Measurements from ENCODE around the gene C16orf96. TPM values are rescaled to one million over a fixed set of nuclear protein-coding genes. Genes with fewer than 3 reads are reported as not detected.
A peak's percentile ranks its signal among the peaks of the same experiment; 100 is the strongest.

C16orf96 gene
- total and polyA plus RNA-seq, 5 donors from 2014 or later = 0.17 TPM; not detected in 4

DNA sequence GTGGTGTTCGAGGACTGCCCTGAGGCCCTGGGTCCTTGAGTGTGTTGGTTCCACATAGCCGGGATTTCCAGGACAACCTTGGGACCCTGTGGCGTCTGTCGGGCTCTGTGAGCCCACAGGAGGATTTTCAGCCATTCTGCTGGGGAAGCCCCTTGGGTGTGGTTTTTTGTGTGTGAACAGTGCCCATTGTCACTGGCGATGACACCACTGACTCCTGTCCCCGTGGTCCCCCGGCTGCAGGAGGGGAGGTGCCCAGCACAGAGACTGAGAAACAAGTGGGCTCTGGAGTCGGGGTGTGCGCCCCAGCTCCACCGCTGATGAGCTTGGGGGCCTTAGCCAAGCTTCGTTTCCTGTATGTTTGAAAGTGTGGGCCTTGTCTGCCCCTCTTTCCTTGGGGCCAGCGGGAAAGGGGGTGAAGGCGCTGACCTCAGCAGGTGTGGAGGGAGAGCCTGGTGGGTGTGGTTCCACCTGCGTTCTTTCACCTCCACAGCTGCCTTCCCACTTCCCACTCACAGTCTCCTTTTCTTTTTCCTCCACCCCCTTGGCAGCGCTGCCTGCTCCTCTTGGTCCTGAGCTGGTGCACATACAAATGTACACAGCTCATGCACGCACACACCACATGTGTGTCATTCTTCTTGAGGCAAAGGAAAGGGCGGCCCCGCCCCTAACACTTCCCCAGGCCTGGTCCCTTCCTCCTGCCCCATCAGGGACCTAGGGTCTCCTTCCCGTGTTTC is 84.6 kb downstream of the C16orf96 start:
- ATAC-seq (ENCODE audit: low read depth in 2 of 2) (no peak), DNase-seq (no peak)
- Mint-ChIP-seq H3K9me3 (no peaks in the 10 kb centered on the region), H3K27ac (peak overlapping the region; percentile 3 to 78 (median 34)), H3K4me1 (peaks cover 0 to 43% (median 8%) of the 10 kb centered on the region in 4 donors), H3K27me3 (no peaks in the 10 kb centered on the region), H3K4me3 (no peak overlapping the region), H3K36me3 (peaks cover 4% of the 10 kb centered on the region)
- Histone ChIP-seq H3K9me3 (ENCODE audit: control insufficient read depth in 2 of 2, low read length in 2 of 2) (no peaks in the 10 kb centered on the region), H3K4me1 (ENCODE audit: control insufficient read depth, insufficient read depth, low read length, poor library complexity, severe bottlenecking) (peaks cover 3% of the 10 kb centered on the region), H3K27me3 (ENCODE audit: control insufficient read depth, insufficient read depth, low read length) (no peaks in the 10 kb centered on the region), H3K36me3 (ENCODE audit: control insufficient read depth, insufficient read depth, low read length) (peaks cover 3% of the 10 kb centered on the region), H3K27ac (ENCODE audit: insufficient read depth, low read length, poor library complexity, severe bottlenecking) (no peak overlapping the region), H3K4me3 (ENCODE audit: low read depth, low read length) (no peak overlapping the region)

DNA sequence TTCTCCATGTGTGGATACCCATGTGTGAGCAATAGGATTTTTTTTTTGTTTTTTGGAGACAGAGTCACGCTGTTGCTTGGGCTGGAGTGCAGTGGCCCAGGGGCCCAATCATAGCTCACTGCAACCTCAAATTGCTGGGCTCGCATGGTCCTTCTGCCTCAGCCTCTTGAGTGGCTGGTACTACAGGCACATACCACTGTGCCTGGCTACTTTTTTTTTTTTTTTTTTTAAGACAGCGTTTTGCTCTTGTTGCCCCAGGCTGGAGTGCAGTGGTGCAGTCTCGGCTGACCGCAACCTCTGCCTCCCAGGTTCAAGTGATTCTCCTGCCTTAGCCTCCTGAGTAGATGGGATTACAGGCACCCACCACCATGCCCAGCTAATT is 85.2 kb downstream of the C16orf96 start:
- Histone ChIP-seq H3K4me3 (ENCODE audit: low read depth, low read length) (no peak overlapping the region), H3K27me3 (ENCODE audit: control insufficient read depth, insufficient read depth, low read length) (no peaks in the 10 kb centered on the region), H3K36me3 (ENCODE audit: control insufficient read depth, insufficient read depth, low read length) (peaks cover 3% of the 10 kb centered on the region), H3K4me1 (ENCODE audit: control insufficient read depth, insufficient read depth, low read length, poor library complexity, severe bottlenecking) (peaks cover 3% of the 10 kb centered on the region), H3K27ac (ENCODE audit: insufficient read depth, low read length, poor library complexity, severe bottlenecking) (no peak overlapping the region), H3K9me3 (ENCODE audit: control insufficient read depth in 2 of 2, low read length in 2 of 2) (no peaks in the 10 kb centered on the region)
- Mint-ChIP-seq H3K27me3 (no peaks in the 10 kb centered on the region), H3K4me3 (no peak overlapping the region), H3K36me3 (peaks cover 4% of the 10 kb centered on the region), H3K9me3 (no peaks in the 10 kb centered on the region), H3K27ac (peak overlapping the region in 2 of 3 donors; percentile 3 to 78), H3K4me1 (peaks cover 0 to 44% (median 7%) of the 10 kb centered on the region in 4 donors)
- DNase-seq = no peak
- no peak for ATAC-seq (ENCODE audit: low read depth in 2 of 2)

DNA sequence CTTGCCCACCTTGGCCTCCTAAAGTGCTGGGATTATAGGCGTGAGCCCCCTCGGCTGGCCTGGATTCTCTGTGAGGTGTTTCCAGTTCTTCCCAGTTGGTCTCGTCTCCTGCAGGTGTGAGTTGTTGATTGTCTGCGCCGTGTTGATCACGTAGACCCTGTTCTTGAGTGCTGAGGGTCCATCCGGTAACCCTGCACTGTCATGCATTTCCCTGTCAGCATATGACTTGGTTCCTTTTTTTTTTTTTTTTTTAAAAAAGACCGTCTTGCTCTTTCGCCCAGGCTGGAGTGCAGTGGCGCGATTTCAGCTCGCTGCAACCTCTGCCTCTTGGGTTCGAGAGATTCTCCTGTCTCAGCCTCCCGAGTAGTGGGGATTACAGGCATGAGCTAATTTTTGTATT is 85.8 kb downstream of the C16orf96 start:
- H3K27me3 Mint-ChIP-seq = no peaks in the 10 kb centered on the region

DNA sequence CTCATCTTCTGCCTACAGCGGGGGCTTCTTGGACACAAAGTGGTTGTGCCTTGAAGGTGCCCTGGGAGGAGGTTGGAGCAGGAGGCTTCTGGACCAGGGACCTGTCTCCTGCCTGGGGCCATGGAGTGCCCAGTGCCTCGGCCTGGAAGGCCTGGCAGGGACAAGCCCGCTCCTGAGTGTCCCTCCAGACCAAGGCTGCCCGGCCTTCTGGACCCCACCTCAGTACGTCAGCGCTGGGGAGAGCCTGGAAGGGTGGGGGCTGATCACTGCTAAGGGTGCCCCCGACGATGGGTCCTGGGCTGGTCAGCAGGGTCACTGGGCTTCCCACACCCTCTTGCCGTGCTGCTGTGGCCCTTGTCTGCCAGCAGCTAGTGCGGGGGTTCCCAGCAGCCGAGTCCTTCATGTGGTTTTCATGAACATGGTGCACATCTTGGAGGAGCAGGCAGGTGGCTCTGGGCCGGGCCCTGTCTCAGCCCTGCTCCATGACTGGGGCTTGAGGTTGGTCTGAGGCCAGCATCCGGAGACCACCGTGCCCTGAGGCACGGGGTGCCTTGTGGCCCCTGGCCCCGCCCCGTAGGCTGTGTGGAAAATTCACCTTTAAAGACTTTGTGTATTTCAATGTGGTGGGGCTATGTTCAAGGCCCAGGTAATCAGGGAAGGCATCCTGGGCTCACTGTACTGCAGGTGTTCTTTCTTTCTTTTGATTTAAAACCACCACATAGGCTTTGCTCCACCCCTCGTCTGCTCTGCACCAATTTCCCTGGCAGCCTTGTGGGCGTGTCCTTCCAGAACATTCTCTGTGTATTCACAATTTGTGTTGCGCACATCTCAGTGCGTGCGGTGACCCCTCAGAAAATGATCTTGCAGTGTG is 90.9 kb downstream of the C16orf96 start:
- Histone ChIP-seq H3K4me1 (ENCODE audit: control insufficient read depth, insufficient read depth, low read length, poor library complexity, severe bottlenecking) (peaks cover 13% of the 10 kb centered on the region), H3K27ac (ENCODE audit: insufficient read depth, low read length, poor library complexity, severe bottlenecking) (no peak overlapping the region), H3K27me3 (ENCODE audit: control insufficient read depth, insufficient read depth, low read length) (no peaks in the 10 kb centered on the region), H3K36me3 (ENCODE audit: control insufficient read depth, insufficient read depth, low read length) (peaks cover 5% of the 10 kb centered on the region), H3K4me3 (ENCODE audit: low read depth, low read length) (no peak overlapping the region), H3K9me3 (ENCODE audit: control insufficient read depth in 2 of 2, low read length in 2 of 2) (no peaks in the 10 kb centered on the region)
- ATAC-seq (ENCODE audit: low read depth in 2 of 2) (no peak), DNase-seq (peak in 1 of 3 donors; percentile 27)
- Mint-ChIP-seq H3K9me3 (no peaks in the 10 kb centered on the region), H3K27ac (peak overlapping the region; percentile 32 to 76 (median 69)), H3K36me3 (peaks cover 12% of the 10 kb centered on the region), H3K4me1 (peaks cover 5 to 34% (median 6%) of the 10 kb centered on the region in 4 donors), H3K4me3 (no peak overlapping the region), H3K27me3 (no peaks in the 10 kb centered on the region)

More for the DNA sequence above, 85.8 kb downstream of the C16orf96 start:
- peaks cover 4% of the 10 kb centered on the region for H3K4me1 ChIP-seq (ENCODE audit: control insufficient read depth, insufficient read depth, low read length, poor library complexity, severe bottlenecking)
- Mint-ChIP-seq H3K36me3 (peaks cover 4% of the 10 kb centered on the region), H3K4me1 (peaks cover 0 to 43% (median 7%) of the 10 kb centered on the region in 4 donors), H3K27ac (peak overlapping the region in 1 of 3 donors; percentile 78), H3K9me3 (no peaks in the 10 kb centered on the region), H3K4me3 (no peak overlapping the region)
- H3K27me3 ChIP-seq (ENCODE audit: control insufficient read depth, insufficient read depth, low read length) = no peaks in the 10 kb centered on the region
- H3K36me3 ChIP-seq (ENCODE audit: control insufficient read depth, insufficient read depth, low read length) = peaks cover 3% of the 10 kb centered on the region
- H3K27ac ChIP-seq (ENCODE audit: insufficient read depth, low read length, poor library complexity, severe bottlenecking) = no peak overlapping the region
- no peaks in the 10 kb centered on the region for H3K9me3 ChIP-seq (ENCODE audit: control insufficient read depth in 2 of 2, low read length in 2 of 2)
- no peak overlapping the region for H3K4me3 ChIP-seq (ENCODE audit: low read depth, low read length)
- no peak for ATAC-seq (ENCODE audit: low read depth in 2 of 2)
- no peak for DNase-seq

DNA sequence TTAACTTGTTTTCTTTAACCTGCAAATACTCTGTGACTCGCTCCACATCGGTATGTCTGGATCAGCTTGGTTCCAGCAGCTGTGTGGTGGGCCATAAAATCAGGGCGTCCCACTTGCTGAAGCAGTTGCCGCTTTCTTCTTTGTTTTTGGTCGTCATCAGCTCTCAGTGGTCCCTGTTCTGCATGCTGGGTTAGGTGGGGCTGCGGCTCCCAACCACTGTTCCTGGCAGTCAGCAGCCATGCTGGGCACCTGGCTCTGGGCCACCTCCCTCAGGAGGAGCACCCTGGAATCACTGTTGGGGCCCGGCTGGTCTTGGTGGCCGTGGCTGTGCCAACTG is 91.5 kb downstream of the C16orf96 start:
- peak overlapping the region in 2 of 3 donors; percentile 32 to 69 for H3K27ac Mint-ChIP-seq
- H3K4me1 Mint-ChIP-seq = peaks cover 5 to 34% (median 6%) of the 10 kb centered on the region in 4 donors
- H3K36me3 Mint-ChIP-seq = peaks cover 12% of the 10 kb centered on the region
- Histone ChIP-seq H3K36me3 (ENCODE audit: control insufficient read depth, insufficient read depth, low read length) (peaks cover 8% of the 10 kb centered on the region), H3K9me3 (ENCODE audit: control insufficient read depth in 2 of 2, low read length in 2 of 2) (no peaks in the 10 kb centered on the region), H3K27ac (ENCODE audit: insufficient read depth, low read length, poor library complexity, severe bottlenecking) (no peak overlapping the region), H3K27me3 (ENCODE audit: control insufficient read depth, insufficient read depth, low read length) (no peaks in the 10 kb centered on the region), H3K4me3 (ENCODE audit: low read depth, low read length) (no peak overlapping the region), H3K4me1 (ENCODE audit: control insufficient read depth, insufficient read depth, low read length, poor library complexity, severe bottlenecking) (peaks cover 13% of the 10 kb centered on the region)
- H3K27me3 Mint-ChIP-seq = no peaks in the 10 kb centered on the region
- H3K9me3 Mint-ChIP-seq = no peaks in the 10 kb centered on the region
- DNase-seq (no peak), ATAC-seq (ENCODE audit: low read depth in 2 of 2) (no peak)
- no peak overlapping the region for H3K4me3 Mint-ChIP-seq

DNA sequence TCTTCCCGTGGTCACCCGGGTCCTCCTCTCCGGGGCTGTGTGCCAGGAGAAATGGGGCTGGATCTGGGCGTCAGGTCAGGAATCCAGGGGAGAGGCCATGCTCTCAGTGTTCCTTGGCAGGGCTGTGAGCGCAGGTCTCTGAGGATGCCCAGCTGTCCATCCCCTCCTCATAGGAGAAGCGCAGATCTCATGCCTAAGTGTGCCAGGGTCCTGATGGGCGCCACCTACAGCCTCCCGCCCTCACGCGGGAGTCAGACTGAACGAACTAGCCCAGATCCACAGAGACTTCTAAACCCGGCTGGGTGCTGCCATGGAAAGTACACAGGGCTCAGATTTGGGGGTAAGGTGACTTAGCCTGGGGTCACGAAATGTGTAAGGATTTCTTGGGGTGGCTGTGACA is 92.8 kb downstream of the C16orf96 start:
- no peaks in the 10 kb centered on the region for H3K27me3 Mint-ChIP-seq
- H3K27ac Mint-ChIP-seq = no peak overlapping the region
- peaks cover 16% of the 10 kb centered on the region for H3K36me3 Mint-ChIP-seq
- H3K9me3 Mint-ChIP-seq = no peaks in the 10 kb centered on the region
- Histone ChIP-seq H3K4me3 (ENCODE audit: low read depth, low read length) (no peak overlapping the region), H3K27me3 (ENCODE audit: control insufficient read depth, insufficient read depth, low read length) (no peaks in the 10 kb centered on the region), H3K9me3 (ENCODE audit: control insufficient read depth in 2 of 2, low read length in 2 of 2) (no peaks in the 10 kb centered on the region), H3K36me3 (ENCODE audit: control insufficient read depth, insufficient read depth, low read length) (peaks cover 13% of the 10 kb centered on the region), H3K4me1 (ENCODE audit: control insufficient read depth, insufficient read depth, low read length, poor library complexity, severe bottlenecking) (peaks cover 13% of the 10 kb centered on the region), H3K27ac (ENCODE audit: insufficient read depth, low read length, poor library complexity, severe bottlenecking) (no peak overlapping the region)
- peak in 1 of 3 donors; percentile 44 for DNase-seq
- ATAC-seq (ENCODE audit: low read depth in 2 of 2) = no peak
- H3K4me3 Mint-ChIP-seq = peak overlapping the region in 1 of 4 donors; percentile 57
- peaks cover 5 to 32% (median 6%) of the 10 kb centered on the region in 4 donors for H3K4me1 Mint-ChIP-seq

DNA sequence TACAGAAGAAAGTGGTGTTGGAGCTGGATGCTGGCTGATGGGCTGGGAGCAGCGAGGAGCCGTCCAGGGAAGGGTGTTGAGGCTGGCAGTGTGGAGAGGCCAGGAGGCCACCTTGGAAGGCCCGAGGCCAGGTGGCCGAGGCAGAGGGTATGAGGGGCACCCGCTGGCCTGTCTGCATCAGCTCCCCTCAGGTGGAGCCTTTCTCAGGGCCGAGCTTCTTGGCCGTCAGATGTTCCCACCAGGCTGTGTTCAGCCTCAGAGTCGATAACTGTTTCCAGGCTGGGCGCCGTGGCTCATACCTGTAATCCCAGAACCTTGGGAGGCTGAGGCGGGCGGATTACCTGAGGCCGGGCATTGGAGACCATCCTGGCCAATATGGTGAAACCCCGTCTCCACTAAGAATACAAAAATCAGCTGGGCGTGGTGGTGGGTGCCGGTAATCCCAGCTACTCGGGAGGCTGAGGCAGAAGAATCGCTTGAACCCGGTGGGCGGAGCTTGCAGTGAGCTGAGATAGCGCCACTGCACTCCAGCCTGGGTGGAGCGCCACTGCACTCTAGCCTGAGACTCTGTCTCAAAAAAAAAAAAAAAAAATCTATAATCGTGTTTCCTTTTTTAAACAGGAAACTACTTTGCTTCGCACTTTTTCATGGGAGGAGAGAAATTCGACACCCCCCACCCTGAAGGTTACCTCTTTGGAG is 93.8 kb downstream of the C16orf96 start:
- H3K27ac ChIP-seq (ENCODE audit: insufficient read depth, low read length, poor library complexity, severe bottlenecking) = no peak overlapping the region
- H3K36me3 Mint-ChIP-seq = peaks cover 16% of the 10 kb centered on the region

More for the DNA sequence above, 93.8 kb downstream of the C16orf96 start:
- no peaks in the 10 kb centered on the region for H3K27me3 ChIP-seq (ENCODE audit: control insufficient read depth, insufficient read depth, low read length)
- H3K27me3 Mint-ChIP-seq = no peaks in the 10 kb centered on the region
- peak overlapping the region in 2 of 3 donors; percentile 20 to 71 for H3K27ac Mint-ChIP-seq
- H3K9me3 ChIP-seq (ENCODE audit: control insufficient read depth in 2 of 2, low read length in 2 of 2) = no peaks in the 10 kb centered on the region
- H3K9me3 Mint-ChIP-seq = no peaks in the 10 kb centered on the region
- H3K36me3 ChIP-seq (ENCODE audit: control insufficient read depth, insufficient read depth, low read length) = peaks cover 20% of the 10 kb centered on the region
- peaks cover 5 to 32% (median 6%) of the 10 kb centered on the region in 4 donors for H3K4me1 Mint-ChIP-seq
- no peak overlapping the region for H3K4me3 Mint-ChIP-seq
- H3K4me3 ChIP-seq (ENCODE audit: low read depth, low read length) = no peak overlapping the region
- H3K4me1 ChIP-seq (ENCODE audit: control insufficient read depth, insufficient read depth, low read length, poor library complexity, severe bottlenecking) = peaks cover 13% of the 10 kb centered on the region
- ATAC-seq (ENCODE audit: low read depth in 2 of 2) = no peak
- peak in 1 of 3 donors; percentile 38 for DNase-seq

Measured in CD4-positive, CD25-positive, alpha-beta regulatory T cell (primary cell).